Right lobe of liver (tissue), 6 donors: ENCODE data around the gene CCR9. TPM values are rescaled to one million over a fixed set of nuclear protein-coding genes. Genes with fewer than 3 reads are reported as not detected.

Experiments used
- ATAC-seq, 4 donors: fragments of 200-7000 bp; cut with Tn5 transposase; one replicate each; pipeline ENCODE4 v1.9.1; 2020; ENCODE audit warnings: mild to moderate bottlenecking in 4 of 4, moderate library complexity in 4 of 4
- DNase-seq, 3 donors: peaks; one replicate each; pipeline ENCODE4 v3.0.0-alpha.2; 2020
- H3K27ac ChIP-seq, 3 donors: fragments of 200-600 bp; one replicate each; pipeline ENCODE4 v1.8.0; 2022
- H3K27me3 ChIP-seq, 2 donors: fragments of 200-600 bp; one replicate each; pipeline ENCODE4 v1.8.0; 2022
- H3K36me3 ChIP-seq, 4 donors: fragments of 200-600 bp; sonication (generic) in 1 of 4; one replicate each; pipeline versions ENCODE4 v1.5.1 to v1.8.0; 2017 to 2022; ENCODE audit warnings: control low read depth in 1 of 4
- H3K4me1 ChIP-seq, 4 donors: fragments of 200-600 bp; sonication (generic) in 1 of 4; one replicate each; pipeline versions ENCODE4 v1.5.1 to v1.8.0; 2017 to 2022; ENCODE audit warnings: control low read depth in 1 of 4
- H3K4me3 ChIP-seq, 3 donors: fragments of 200-600 bp; one replicate each; pipeline ENCODE4 v1.8.0; 2022
- H3K9me3 ChIP-seq, 4 donors: fragments of 200-600 bp; sonication (generic) in 1 of 4; one replicate each; pipeline versions ENCODE4 v1.5.1 to v1.8.0; 2017 to 2022; ENCODE audit warnings: control low read depth in 1 of 4
- POLR2A ChIP-seq: fragments of 450-650 bp; IDR thresholded peaks from one replicate; pipeline ENCODE4 v1.6.1; 2017; ENCODE audit warnings: antibody characterized with exemption, mild to moderate bottlenecking
- WGBS: methylation state at CpG from one replicate; pipeline ENCODE4 v1.1.6; 2018; ENCODE audit warnings: low coverage, low lambda C conversion rate; ENCODE audit not compliant: insufficient coverage; ENCODE audit errors: missing lambda C conversion rate; 5-methylcytosine and 5-hydroxymethylcytosine counted together
- intact Hi-C, 2 donors: fragments of 100-400 bp; cut with DNase I; formaldehyde crosslinking; loops; one replicate each; pipeline versions ENCODE4 v1.11.2 to v1.14.1; 2022
- total RNA-seq, 6 experiments: library from RNA; depleted of rRNA in 2 of 6; stranded (reverse); fragments of >200 nt in 2 of 6; fragmentation: NEBNext Ultra II Directional in 3 of 6; extraction: Animal tissue kit (Norgen Biotek cat#: 25700) in 3 of 6; gene quantifications; one replicate each; pipeline versions ENCODE4 v1.1.0 to v1.2.4, GENCODE V29; 2016 to 2023
- TF ChIP-seq, protein P1 (sequence below), 4 donors: fragments of 200-600 bp in 3 of 4; fragments of 450-650 bp in 1 of 4; IDR thresholded peaks; one replicate each; pipeline versions ENCODE4 v1.5.1 to v1.8.0; 2016 to 2022; ENCODE audit warnings: antibody characterized with exemption in 4 of 4, mild to moderate bottlenecking in 2 of 4
- donor health status: DM: no; HTN: yes; CAD: no.
- donor health status: DM: no; HTN: no; CAD: no.
- donor health status: DM: no; HTN: no; CAD: no.
- donor health status: DM: no; HTN: yes; CAD: no.
- donor health status: DM: no; HTN: yes; CAD: no.

Gene CCR9
- total RNA-seq, 6 experiments from 2014 or later = 0.07 to 0.09 (median 0.07) TPM; not detected in 3

DNA sequence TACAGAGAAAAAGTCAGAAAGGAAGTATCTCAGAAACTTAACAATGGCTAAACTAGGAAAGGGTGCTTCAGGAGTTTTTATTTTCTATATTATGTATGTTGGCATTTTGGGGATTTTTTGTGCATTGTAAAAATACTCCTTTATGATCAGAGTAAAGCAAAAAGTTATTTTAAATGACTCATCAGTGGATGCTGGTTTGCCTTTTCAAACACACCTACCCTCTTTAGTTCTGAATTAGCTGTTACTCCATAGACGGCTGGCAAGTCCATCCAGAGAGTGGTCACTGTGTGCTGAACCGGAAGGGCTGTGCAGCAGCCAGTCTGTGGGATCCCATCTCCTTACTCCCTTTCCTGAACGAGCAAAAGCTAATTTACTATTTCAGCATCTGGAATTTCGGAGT, 942 bp downstream of the CCR9 start:
- DNase-seq (no peak), ATAC-seq (no peak)
- H3K36me3 ChIP-seq = no peaks in the 10 kb centered on the region
- H3K27me3 ChIP-seq = no peaks in the 10 kb centered on the region
- no peaks in the 10 kb centered on the region for H3K4me1 ChIP-seq
- TF ChIP-seq, protein P1, sequence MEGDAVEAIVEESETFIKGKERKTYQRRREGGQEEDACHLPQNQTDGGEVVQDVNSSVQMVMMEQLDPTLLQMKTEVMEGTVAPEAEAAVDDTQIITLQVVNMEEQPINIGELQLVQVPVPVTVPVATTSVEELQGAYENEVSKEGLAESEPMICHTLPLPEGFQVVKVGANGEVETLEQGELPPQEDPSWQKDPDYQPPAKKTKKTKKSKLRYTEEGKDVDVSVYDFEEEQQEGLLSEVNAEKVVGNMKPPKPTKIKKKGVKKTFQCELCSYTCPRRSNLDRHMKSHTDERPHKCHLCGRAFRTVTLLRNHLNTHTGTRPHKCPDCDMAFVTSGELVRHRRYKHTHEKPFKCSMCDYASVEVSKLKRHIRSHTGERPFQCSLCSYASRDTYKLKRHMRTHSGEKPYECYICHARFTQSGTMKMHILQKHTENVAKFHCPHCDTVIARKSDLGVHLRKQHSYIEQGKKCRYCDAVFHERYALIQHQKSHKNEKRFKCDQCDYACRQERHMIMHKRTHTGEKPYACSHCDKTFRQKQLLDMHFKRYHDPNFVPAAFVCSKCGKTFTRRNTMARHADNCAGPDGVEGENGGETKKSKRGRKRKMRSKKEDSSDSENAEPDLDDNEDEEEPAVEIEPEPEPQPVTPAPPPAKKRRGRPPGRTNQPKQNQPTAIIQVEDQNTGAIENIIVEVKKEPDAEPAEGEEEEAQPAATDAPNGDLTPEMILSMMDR (IDR thresholded peaks at IDR 0.05) = no peak
- no peak for TF ChIP-seq POLR2A
- H3K9me3 ChIP-seq = no peaks in the 10 kb centered on the region
- H3K4me3 ChIP-seq = no peak overlapping the region
- no peak overlapping the region for H3K27ac ChIP-seq
- WGBS = 71% methylated on average over 3 of the region's 4 CpGs
- intact Hi-C loops = no loop called here

DNA sequence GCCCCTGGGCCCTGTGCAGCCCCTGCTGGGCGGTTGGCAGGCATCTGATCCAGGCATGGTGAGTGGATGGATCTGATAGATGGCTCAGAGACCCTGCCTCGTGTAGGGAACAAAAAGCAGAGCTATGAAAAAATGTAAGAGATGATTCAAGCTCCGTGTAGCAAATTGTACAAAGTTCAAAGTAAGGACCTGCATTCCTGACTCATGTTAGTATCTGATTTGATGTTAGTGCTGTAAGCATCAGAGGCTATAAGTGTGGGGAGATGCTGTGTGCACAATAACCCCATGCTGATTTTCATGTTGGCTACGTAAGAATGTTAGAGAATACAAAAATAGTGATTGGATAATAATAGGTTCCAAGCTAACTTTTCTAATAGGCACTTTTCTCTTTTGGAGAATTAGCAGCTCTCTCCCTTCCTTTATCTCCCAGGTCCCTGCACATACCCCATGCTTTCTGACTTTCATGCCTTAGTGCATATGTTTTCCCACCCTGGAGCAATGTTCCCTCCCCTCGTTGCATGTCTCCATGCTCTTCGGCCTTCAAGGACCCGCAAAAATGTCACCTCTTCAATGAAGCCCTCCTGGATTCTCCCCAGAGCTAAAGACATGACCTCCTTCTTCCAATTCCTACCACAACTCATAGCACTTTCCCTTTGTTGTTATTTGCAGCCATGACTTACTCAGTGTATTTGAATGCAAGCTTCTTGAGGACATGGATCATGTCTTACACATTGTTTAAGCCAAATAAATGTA, 1.6 kb downstream of the CCR9 start:
- no peaks in the 10 kb centered on the region for H3K9me3 ChIP-seq
- no peaks in the 10 kb centered on the region for H3K4me1 ChIP-seq
- H3K27me3 ChIP-seq = no peaks in the 10 kb centered on the region
- WGBS = 65% methylated on average over 7 of the region's 7 CpGs
- TF ChIP-seq POLR2A = no peak
- TF ChIP-seq, protein P1 (IDR thresholded peaks at IDR 0.05) = no peak
- H3K4me3 ChIP-seq = no peak overlapping the region
- intact Hi-C loops = no loop called here
- no peak for DNase-seq
- no peak for ATAC-seq
- H3K36me3 ChIP-seq = no peaks in the 10 kb centered on the region
- no peak overlapping the region for H3K27ac ChIP-seq

DNA sequence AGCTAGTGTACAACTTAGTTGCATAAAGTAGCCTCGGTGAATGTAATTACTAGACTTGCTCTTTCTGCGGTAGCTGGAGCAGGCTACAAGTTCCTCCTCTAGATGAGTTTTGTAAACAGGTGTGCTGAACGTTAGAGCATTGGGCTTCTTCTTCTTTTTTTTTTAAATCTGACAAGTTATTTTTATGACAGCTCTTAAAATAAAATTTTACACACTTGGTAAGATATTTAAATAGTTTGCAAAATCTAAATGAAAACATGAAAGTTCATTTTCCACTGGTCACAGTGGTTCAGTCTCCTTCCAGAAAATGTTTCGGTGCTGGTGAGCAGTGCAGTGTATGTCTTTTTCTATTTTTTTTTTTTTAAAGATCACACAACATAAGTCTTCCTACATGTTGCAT, 3.0 kb downstream of the CCR9 start:
- TF ChIP-seq, protein P1 (IDR thresholded peaks at IDR 0.05) = no peak
- no peak for TF ChIP-seq POLR2A
- no peaks in the 10 kb centered on the region for H3K4me1 ChIP-seq
- WGBS = 80% methylated on average over 4 of the region's 4 CpGs

DNA sequence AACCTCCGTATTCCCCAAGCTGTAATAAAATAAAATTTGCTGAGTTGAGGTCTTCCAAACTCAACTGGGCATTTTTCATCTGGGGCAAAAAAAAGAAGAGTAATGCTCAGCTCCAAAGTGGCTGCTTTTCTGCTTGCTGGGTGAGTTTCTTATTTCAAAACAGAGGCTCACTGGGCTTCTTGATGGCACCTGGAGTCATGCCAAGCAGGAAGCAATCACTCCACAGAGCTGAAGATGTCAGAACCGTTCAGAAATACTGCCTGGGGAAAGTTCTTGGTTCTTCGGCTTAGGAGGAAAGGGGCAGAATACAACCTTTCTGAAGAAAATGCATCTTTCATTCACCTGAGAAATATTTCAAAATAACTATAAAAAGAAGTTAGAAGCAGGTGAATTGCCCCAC, 4.1 kb downstream of the CCR9 start:
- no peak overlapping the region for H3K27ac ChIP-seq
- H3K9me3 ChIP-seq = no peaks in the 10 kb centered on the region
- WGBS = 33% methylated on average over 3 of the region's 3 CpGs
- intact Hi-C loops = no loop called here
- no peaks in the 10 kb centered on the region for H3K36me3 ChIP-seq
- ATAC-seq (no peak), DNase-seq (no peak)
- H3K4me3 ChIP-seq = no peak overlapping the region
- H3K4me1 ChIP-seq = no peaks in the 10 kb centered on the region
- no peaks in the 10 kb centered on the region for H3K27me3 ChIP-seq
- TF ChIP-seq, protein P1 (IDR thresholded peaks at IDR 0.05) = no peak
- no peak for TF ChIP-seq POLR2A

More for the DNA sequence above, 3.0 kb downstream of the CCR9 start:
- H3K27me3 ChIP-seq = no peaks in the 10 kb centered on the region
- no peak for ATAC-seq
- intact Hi-C loops = no loop called here
- H3K9me3 ChIP-seq = no peaks in the 10 kb centered on the region
- no peaks in the 10 kb centered on the region for H3K36me3 ChIP-seq
- no peak overlapping the region for H3K4me3 ChIP-seq
- no peak overlapping the region for H3K27ac ChIP-seq
- no peak for DNase-seq
